HG02981 (cell line): ENCODE results near the gene IDUA.
"Not testable (repeated sequence)": the region's sequence is repeated elsewhere in the genome, so short reads cannot be mapped to it uniquely, and the experiment has no call there.

Source experiments
- ATAC-seq: cut with Tn5 transposase; IDR thresholded peaks from one replicate; pipeline ENCODE4 v1.9.1; 2021; ENCODE audit warnings: mild to moderate bottlenecking, moderate library complexity; ENCODE audit not compliant: unreplicated experiment

Gene IDUA

GRCh38 chr4:966266-967112 is 20.4 kb upstream of the IDUA start:
- ATAC-seq, result no peak

- ATAC-seq, result no peak
Measured at GRCh38 chr4:967113-968104, 19.4 kb upstream of the IDUA start.

GRCh38 chr4:968221-968620 is 18.6 kb upstream of the IDUA start:
- ATAC-seq, result no peak

GRCh38 chr4:968621-969394 is 18.0 kb upstream of the IDUA start:
- no peak for ATAC-seq

- no peak for ATAC-seq
Measured at GRCh38 chr4:970046-970745, 16.6 kb upstream of the IDUA start.

GRCh38 chr4:970854-971520 is 15.9 kb upstream of the IDUA start:
- no peak for ATAC-seq

GRCh38 chr4:971666-972500 is 15.0 kb upstream of the IDUA start:
- no peak for ATAC-seq

- peak; percentile 35 for ATAC-seq
Measured at GRCh38 chr4:972651-973424, 14.0 kb upstream of the IDUA start.

GRCh38 chr4:973431-974397 is 13.1 kb upstream of the IDUA start, which contains the start of gene DGKQ:
TSS of gene DGKQ (minus strand) at chr4:973569. CDS start at chr4:973482, 87 bp downstream.
- peak; percentile 59 for ATAC-seq

- no peak for ATAC-seq
Measured at GRCh38 chr4:974668-975067, 12.2 kb upstream of the IDUA start.

GRCh38 chr4:976016-976415 is 10.8 kb upstream of the IDUA start:
- not testable (repeated sequence) for ATAC-seq

GRCh38 chr4:978957-979701 is 7.7 kb upstream of the IDUA start:
- no peak for ATAC-seq

- ATAC-seq, result no peak
Measured at GRCh38 chr4:982291-982690, 4.6 kb upstream of the IDUA start.

GRCh38 chr4:982814-983213 is 4.0 kb upstream of the IDUA start:
- ATAC-seq, result no peak

- ATAC-seq, result no peak
Measured at GRCh38 chr4:984336-985054, 2.3 kb upstream of the IDUA start.
